ENCODE measurements around the gene DCDC2. TPM values are rescaled to one million over a fixed set of nuclear protein-coding genes. Genes with fewer than 3 reads are reported as not detected.
"Not testable (repeated sequence)": the region's sequence is repeated elsewhere in the genome, so short reads cannot be mapped to it uniquely, and the experiment has no call there.

The DCDC2 gene
- total and polyA plus RNA-seq, 2 donors (not counting 1 experiment from before 2014, with no cell fraction given): not detected

DNA sequence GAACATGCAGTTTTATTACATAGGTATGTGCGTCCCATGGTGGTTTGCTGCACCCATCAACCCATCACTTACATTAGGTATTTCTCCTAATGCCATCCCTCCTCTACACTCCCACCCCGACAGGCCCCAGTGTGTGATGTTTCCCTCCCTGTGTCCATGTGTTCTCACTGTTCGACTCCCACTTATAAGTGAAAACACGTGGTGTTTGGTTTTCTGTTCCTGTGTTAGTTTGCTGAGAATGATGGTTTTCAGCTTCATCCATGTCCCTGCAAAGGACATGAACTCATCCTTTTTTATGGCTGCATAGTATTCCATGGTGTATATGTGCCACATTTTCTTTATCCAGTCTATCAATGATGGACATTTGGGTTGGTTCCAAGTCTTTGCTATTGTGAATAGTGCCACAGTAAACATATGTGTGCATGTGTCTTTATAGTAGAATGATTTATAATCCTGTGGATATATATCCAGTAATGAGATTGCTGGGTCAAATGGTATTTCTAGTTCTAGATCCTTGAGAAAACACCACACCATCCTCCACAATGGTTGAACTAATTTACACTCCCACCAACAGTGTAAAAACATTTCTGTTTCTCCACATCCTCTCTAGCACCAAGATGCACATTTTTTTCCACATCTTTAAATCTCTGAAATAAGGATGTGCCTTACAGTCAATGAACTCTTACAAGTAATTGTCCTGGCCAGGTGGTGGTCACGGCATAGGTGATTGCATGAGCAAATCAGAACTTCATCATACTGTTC is 26.7 kb upstream of the DCDC2 start:
- H3K9me3 Mint-ChIP-seq (ENCODE audit: insufficient read depth); H3K27ac ChIP-seq (ENCODE audit: low read length in 2 of 2); H4K20me1 ChIP-seq (ENCODE audit: control insufficient read depth, insufficient read depth, low read length, poor library complexity, severe bottlenecking); H3K9me3 ChIP-seq (ENCODE audit: control extremely low read depth in 1 of 3, control insufficient read depth in 2 of 3, insufficient read depth in 1 of 3, low read length in 2 of 3); H2AFZ ChIP-seq (ENCODE audit: insufficient read depth, low read depth, low read length, poor library complexity, severe bottlenecking); H3K36me3 ChIP-seq (replicated peaks in 1 of 2; ENCODE audit: control extremely low read depth in 1 of 2, control insufficient read depth in 1 of 2, extremely low read depth in 1 of 2, insufficient read depth in 2 of 2, low read length in 1 of 2); H3K4me3 Mint-ChIP-seq; H3K4me1 ChIP-seq (ENCODE audit: control insufficient read depth in 2 of 2, insufficient read depth in 2 of 2, low read length in 2 of 2); DNase-seq; CTCF ChIA-PET; H3K27me3 ChIP-seq (replicated peaks in 1 of 4; ENCODE audit: control extremely low read depth in 1 of 4, control insufficient read depth in 3 of 4, insufficient read depth in 4 of 4, low read length in 3 of 4); ATAC-seq (ENCODE audit: low read depth); intact Hi-C loops (cut with micrococcal nuclease); H3K4me1 Mint-ChIP-seq; H3K27ac Mint-ChIP-seq; H3K9ac ChIP-seq (ENCODE audit: low read length); H3K79me2 ChIP-seq (ENCODE audit: control insufficient read depth, insufficient read depth, low read length); H3K4me2 ChIP-seq (replicated peaks; ENCODE audit: low read depth, low read length, poor library complexity, severe bottlenecking); H3K4me3 ChIP-seq (ENCODE audit: control extremely low read depth in 1 of 5, extremely low read depth in 1 of 5, insufficient read depth in 1 of 5, low read depth in 2 of 5, low read length in 4 of 5): not testable (repeated sequence)
- POLR2A ChIA-PET: interaction anchor here (0.7 kb wide), 1 partner anchor 1114 kb away, joined by 5 read pairs; no protein-coding TSS in a partner anchor
- WGBS (ENCODE audit: insufficient coverage): no CpG with 5 or more reads among the region's 5 CpGs
- peaks cover 18% of the 10 kb centered on the region for H3K27me3 Mint-ChIP-seq

DNA sequence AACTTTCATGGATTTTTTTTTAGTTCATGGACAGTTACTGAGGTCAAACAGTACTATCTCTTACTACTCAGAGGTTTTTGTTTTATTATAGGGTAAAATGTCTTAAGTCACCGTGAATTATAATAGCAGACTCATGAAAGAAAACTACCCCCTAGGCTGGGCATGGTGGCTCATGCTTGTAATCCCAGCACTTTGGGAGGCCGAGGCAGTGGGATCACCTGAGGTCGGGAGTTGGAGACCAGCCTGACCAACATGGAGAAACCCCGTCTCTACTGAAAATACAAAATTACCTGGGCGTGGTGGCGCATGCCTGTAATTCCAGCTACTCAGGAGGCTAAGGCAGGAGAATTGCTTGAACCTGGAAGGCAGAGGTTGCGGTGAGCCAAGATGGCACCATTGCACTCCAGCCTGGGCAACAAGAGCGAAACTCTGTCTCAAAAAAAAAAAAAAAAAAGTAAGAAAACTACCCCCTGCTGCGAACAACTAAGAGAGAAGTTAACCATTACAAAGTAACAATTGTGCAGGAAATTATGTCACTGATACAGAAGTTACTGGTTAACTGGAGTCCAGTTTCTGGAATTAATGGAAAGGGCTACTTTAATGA is 25.1 kb upstream of the DCDC2 start:
- intact Hi-C loops (cut with micrococcal nuclease); H3K4me2 ChIP-seq (replicated peaks; ENCODE audit: low read depth, low read length, poor library complexity, severe bottlenecking); H2AFZ ChIP-seq (ENCODE audit: insufficient read depth, low read depth, low read length, poor library complexity, severe bottlenecking); H3K79me2 ChIP-seq (ENCODE audit: control insufficient read depth, insufficient read depth, low read length); H4K20me1 ChIP-seq (ENCODE audit: control insufficient read depth, insufficient read depth, low read length, poor library complexity, severe bottlenecking); POLR2A ChIA-PET; ATAC-seq (ENCODE audit: low read depth); H3K4me3 Mint-ChIP-seq; H3K4me1 ChIP-seq (ENCODE audit: control insufficient read depth in 2 of 2, insufficient read depth in 2 of 2, low read length in 2 of 2); H3K36me3 ChIP-seq (replicated peaks in 1 of 2; ENCODE audit: control extremely low read depth in 1 of 2, control insufficient read depth in 1 of 2, extremely low read depth in 1 of 2, insufficient read depth in 2 of 2, low read length in 1 of 2); H3K27me3 ChIP-seq (replicated peaks in 1 of 4; ENCODE audit: control extremely low read depth in 1 of 4, control insufficient read depth in 3 of 4, insufficient read depth in 4 of 4, low read length in 3 of 4); H3K4me3 ChIP-seq (ENCODE audit: control extremely low read depth in 1 of 5, extremely low read depth in 1 of 5, insufficient read depth in 1 of 5, low read depth in 2 of 5, low read length in 4 of 5); DNase-seq; H3K9me3 Mint-ChIP-seq (ENCODE audit: insufficient read depth); H3K9ac ChIP-seq (ENCODE audit: low read length); H3K27ac Mint-ChIP-seq; H3K27ac ChIP-seq (ENCODE audit: low read length in 2 of 2); H3K9me3 ChIP-seq (ENCODE audit: control extremely low read depth in 1 of 3, control insufficient read depth in 2 of 3, insufficient read depth in 1 of 3, low read length in 2 of 3); H3K4me1 Mint-ChIP-seq; CTCF ChIA-PET: not testable (repeated sequence)
- WGBS (ENCODE audit: insufficient coverage): 100% methylated on average over 5 of the region's 9 CpGs
- H3K27me3 Mint-ChIP-seq: peaks cover 16% of the 10 kb centered on the region
